ENCODE results near the gene CHAF1B. TPM values are rescaled to one million over a fixed set of nuclear protein-coding genes. Genes with fewer than 3 reads are reported as not detected.

CHAF1B gene
- polyA plus RNA-seq, 1 donor, result 4.5 TPM

- DNase-seq, result no peak
These were observed 43.7 kb downstream of the CHAF1B start for GRCh38 chr21:36428761-36429432.

GRCh38 chr21:36429947-36430546 is 44.9 kb downstream of the CHAF1B start:
- peak; percentile 38 for DNase-seq

GRCh38 chr21:36430841-36431240 is 45.6 kb downstream of the CHAF1B start:
- no peak for DNase-seq

DNA sequence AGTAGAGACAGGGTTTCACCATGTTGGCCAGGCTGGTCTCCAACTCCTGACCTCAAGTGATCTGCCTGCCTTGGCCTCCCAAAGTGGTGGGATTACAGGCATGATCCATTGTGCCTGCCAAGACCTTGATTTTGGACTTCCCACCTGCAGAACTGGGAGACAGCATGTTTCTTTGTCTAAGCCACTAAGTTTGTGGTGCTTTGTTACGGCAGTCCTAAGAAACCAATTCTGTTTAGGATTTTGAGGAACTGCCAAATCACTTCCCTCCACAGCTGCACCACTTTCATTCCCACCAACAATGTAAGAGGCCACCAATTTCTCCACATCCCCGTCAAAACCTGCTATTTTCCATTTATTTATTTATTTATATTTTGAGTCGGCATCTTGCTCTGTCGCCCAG is 46.1 kb downstream of the CHAF1B start:
- no peak for DNase-seq

GRCh38 chr21:36433059-36433709 is 48.0 kb downstream of the CHAF1B start:
- no peak for DNase-seq

GRCh38 chr21:36434144-36434543 is 49.0 kb downstream of the CHAF1B start:
- DNase-seq, result no peak

DNA sequence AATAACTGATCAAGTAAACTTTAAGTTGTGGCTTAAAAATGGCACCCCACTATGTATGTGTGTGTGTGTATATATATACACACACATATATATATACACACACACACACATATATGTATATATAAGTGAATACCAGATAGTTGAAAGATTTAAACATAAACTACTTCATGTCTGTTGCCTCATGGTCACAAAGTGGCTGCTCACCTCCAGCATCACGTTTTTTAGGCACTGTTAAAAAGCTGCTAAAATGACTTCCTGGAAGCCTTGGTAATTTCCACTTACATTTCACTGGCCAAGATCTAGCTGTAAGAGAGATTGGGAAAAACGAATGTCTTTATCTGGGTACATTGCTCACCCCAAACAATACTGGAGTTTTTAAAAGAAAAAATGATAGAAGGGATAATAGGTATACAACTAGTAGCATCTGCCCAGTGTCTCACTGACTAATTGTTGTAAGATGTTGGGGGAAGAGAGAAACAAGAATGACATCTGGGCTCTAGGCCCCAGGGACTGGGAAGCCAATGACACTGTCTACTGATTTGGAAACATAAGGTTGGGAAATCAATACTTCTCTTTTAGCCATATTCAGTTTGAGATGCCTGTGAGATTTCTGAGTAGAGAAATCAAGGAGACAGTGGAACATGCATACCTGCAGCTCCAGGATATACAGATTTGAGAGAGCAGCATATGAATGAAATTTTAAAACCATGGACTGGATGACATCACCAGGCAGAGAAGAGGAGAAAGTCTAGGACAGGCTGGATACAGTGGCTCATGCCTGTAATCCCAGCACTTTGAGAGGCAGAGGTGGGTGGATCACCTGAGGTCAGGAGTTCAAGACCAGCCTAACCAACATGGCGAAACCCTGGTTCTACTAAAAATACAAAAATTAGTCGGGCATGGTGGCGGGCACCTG is 51.9 kb downstream of the CHAF1B start:
- DNase-seq, result no peak

DNA sequence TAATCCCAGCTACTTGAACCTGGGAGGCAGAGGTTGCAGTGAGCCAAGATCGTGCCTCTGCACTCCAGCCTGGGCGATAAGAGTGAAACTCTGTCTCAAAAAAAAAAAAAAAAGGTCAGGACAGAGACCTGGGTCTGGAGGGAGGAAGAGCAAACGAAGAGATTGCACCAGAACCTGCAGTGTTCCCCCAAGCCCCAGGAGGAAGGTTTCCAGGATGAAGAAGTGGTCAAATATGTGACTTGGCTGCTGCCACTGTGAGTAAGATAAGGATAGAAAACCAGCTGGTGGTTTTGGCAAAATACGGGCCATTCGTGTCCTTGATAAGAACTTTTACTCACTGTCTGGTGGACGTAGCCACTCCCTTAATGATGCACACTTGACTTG is 52.5 kb downstream of the CHAF1B start:
- DNase-seq, result no peak

- DNase-seq, result no peak
These were observed 56.5 kb downstream of the CHAF1B start for GRCh38 chr21:36441715-36442114.

- DNase-seq, result no peak
These were observed 61.1 kb downstream of the CHAF1B start for GRCh38 chr21:36446301-36446700.

DNA sequence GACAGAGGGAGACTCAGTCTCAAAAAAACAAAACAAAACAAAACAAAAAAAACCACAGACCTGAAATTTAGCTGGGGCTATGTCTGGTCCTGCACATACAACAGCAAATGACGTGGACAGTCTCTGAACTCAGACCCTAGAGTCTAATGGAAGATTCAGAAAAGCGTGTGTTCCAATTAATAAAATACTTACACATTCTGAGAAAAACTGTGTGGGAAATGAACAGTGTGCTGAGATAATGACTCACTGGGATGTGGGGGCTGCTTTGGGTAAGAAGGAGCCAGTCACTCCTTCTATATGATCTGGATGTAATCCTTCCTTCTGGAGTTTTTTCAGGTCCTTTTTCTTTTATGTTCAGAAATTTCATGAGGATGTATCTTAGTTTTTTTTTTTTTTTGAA is 65.3 kb downstream of the CHAF1B start:
- no peak for DNase-seq

DNA sequence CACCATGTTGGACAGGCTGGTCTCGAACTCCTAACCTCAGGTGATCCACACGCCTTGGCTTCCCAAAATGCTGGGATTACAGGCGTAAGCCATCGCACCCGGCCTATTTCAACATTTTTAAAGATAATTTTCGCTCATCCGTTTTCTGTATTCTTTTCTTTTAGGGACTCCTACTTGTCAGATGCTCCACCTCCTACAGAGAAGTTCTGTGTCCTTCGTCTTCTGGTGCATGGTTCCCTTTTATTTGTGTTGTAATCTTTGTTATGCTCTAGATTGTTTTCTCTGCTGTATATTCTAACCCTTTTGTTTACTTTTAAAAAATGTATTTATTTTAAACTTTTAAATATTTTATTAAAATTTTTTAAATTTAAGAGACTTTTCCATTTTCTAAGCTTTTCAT is 66.3 kb downstream of the CHAF1B start:
- no peak for DNase-seq

- no peak for DNase-seq
These were observed 67.2 kb downstream of the CHAF1B start for GRCh38 chr21:36452281-36452825.

GRCh38 chr21:36454093-36454531 is 68.9 kb downstream of the CHAF1B start:
- no peak for DNase-seq

DNA sequence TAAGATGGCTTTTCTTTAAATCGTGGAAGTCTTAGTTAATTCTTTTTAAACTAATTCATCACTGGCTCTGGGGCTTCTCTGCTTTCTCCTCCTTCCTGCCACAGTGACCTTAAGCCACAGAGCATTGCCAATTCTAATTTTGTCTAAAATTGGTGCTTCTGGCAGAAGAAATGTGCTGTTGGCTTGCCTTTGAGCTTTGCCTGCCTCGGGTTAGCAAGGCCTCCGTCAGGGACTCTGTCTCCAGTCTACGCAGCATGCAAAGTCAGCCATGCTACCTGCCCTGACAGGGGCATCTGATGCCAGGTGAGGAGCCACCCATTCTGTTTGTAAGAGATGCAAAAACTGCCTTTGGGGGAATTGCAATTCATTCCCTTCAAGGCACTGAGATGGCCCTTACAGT is 69.5 kb downstream of the CHAF1B start:
- DNase-seq, result no peak

GRCh38 chr21:36456729-36457414 is 71.7 kb downstream of the CHAF1B start:
- DNase-seq, result no peak

GRCh38 chr21:36459098-36459497 is 73.9 kb downstream of the CHAF1B start:
- no peak for DNase-seq

GRCh38 chr21:36460866-36461265 is 75.7 kb downstream of the CHAF1B start:
- DNase-seq, result no peak

DNA sequence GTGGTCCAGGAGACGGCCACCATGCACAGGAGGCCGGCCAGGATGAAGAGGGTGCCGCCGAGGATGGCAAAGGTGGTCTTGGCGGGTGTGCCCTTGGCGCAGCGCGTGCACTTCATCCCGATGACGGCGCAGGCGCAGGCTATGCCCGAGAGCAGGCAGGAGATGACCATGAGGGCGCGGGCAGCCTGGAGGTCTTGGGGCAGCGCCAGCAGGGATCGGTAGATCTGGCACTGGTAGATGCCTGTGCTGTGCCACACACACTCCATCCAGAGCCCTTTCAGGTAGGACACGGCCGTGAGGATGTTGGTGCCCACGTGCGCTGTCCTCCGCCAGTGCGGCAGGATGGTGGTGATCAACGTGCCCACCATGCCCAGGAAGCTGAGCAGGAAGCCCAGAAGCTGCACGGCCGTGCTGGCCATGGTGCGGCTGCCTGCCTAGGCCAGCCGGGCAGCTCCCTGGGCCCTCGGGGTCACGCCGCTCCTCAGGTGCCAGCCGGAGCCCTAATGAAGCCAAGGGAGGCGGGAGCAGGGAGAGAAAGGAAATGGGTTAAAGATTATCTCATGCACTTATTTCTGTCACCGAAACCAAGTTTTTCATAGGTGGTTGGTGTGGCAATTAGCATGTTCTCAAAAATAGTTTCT is 76.2 kb downstream of the CHAF1B start:
- no peak for DNase-seq

GRCh38 chr21:36461918-36462486 is 76.8 kb downstream of the CHAF1B start:
- DNase-seq, result no peak

- no peak for DNase-seq
These were observed 78.0 kb downstream of the CHAF1B start for GRCh38 chr21:36463204-36463603.
